Activated CD4-positive, alpha-beta T cell treated with anti-CD3 and anti-CD28 coated beads for 4 hours (primary cell): ENCODE data around the gene ADAMTS19.
"Not testable (repeated sequence)": the region's sequence is repeated elsewhere in the genome, so short reads cannot be mapped to it uniquely, and the experiment has no call there.

Experiments
- DNase-seq, 2 donors: peaks; one replicate each; pipeline ENCODE4 v3.0.0-alpha.2; 2020

ADAMTS19 gene

GRCh38 chr5:129474544-129474943 is 14.4 kb downstream of the ADAMTS19 start:
- no peak for DNase-seq

GRCh38 chr5:129476751-129477150 is 16.7 kb downstream of the ADAMTS19 start:
- no peak for DNase-seq

DNA sequence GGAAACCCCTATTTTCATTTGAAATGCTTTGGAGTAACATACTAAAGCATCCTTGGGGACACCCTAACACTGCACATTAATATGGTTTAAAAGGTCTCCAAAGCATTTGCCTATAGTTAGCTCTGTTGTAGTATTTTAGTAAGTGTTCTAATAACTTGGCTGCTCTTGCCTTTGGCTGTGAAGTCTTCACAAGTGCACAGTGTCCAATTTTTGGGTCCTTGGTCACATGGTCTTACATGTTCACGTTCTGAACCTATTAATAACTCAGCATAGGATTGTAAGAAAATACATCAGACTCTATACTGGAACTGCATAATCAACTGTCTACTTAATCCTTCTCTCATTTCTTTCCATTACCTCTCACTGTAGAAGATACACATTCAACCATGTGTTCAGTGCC is 17.4 kb downstream of the ADAMTS19 start:
- no peak for DNase-seq

DNA sequence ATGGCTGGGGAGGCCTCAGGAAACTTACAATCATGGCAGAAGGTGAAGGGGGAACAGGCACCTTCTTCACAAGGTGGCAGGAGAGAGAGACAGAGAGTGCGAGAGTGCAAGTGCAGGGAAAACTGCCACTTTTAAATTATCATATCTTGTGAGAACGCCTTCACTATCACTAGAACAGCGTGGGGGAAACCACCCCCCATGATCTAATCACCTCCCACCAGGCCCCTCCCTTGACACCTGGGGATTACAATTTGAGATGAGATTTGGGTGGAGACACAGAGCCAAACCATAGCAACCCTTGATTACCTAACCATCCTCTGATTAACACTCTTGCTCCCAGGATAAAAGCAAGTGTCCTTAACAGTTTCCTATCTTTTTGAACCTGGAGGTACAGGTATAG is 21.1 kb downstream of the ADAMTS19 start:
- DNase-seq: no peak

DNA sequence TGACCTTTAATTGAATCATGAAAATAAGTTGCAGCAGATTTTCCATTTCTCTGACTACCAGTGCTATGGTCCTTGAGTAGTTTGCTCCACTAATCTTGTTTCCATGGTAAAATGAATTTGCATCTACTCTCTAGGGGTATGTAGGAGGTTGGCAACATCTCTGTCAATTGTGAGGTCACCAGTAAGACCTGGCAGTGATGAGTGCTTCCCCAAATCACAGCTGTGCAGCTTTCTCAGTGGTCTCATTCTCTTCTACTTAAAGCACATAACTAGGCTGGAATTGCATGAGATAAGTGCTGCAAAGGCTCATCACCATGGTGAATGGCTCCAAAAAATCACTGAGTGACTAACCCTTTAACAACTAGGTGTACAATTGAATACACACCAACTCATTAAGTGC is 36.3 kb downstream of the ADAMTS19 start:
- no peak for DNase-seq

- no peak for DNase-seq
These were observed 36.9 kb downstream of the ADAMTS19 start for GRCh38 chr5:129496864-129497595.

GRCh38 chr5:129499208-129499852 is 39.2 kb downstream of the ADAMTS19 start:
- no peak for DNase-seq

GRCh38 chr5:129500101-129500500 is 40.0 kb downstream of the ADAMTS19 start:
- no peak for DNase-seq

DNA sequence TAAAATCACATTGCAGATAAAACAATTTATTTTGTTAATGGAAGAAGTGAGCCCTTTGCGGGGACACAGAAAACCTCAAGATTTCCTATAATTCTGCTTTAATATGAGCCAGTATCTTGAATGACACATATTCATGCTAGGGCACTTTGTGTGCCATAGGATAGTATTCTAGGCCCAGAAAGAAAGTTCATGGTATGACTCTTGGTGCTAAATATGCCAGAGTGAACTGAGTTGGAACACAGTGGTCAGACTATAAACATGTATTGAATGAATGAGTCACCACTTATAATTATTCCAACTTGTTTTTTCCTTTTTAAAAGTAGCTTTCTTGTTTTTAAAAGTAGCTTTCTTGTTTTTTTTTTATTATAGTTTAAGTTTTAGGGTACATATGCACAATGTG is 46.0 kb downstream of the ADAMTS19 start:
- DNase-seq: no peak

DNA sequence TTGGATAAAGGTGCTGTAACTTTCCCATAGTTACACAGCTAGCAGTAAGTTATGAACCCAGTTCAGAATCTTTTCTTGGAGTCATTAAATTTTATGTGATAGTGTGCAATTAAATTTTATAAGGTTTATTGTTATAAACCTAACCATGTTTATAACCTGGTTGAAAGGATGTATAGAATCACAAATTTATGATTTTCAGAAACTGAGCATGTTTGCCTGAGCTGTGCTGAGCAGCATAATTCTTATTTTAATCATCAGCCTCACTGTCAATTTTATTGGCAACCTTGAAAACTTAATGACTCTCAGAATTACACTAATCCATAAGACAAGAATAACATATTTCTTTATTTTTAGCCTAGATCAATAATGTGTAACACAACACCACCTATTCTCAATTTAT is 46.9 kb downstream of the ADAMTS19 start:
- no peak for DNase-seq

- no peak for DNase-seq
These were observed 47.4 kb downstream of the ADAMTS19 start for GRCh38 chr5:129507527-129507926.

GRCh38 chr5:129508606-129509005 is 48.5 kb downstream of the ADAMTS19 start:
- DNase-seq: no peak

- no peak for DNase-seq
These were observed 49.4 kb downstream of the ADAMTS19 start for GRCh38 chr5:129509363-129509975.

DNA sequence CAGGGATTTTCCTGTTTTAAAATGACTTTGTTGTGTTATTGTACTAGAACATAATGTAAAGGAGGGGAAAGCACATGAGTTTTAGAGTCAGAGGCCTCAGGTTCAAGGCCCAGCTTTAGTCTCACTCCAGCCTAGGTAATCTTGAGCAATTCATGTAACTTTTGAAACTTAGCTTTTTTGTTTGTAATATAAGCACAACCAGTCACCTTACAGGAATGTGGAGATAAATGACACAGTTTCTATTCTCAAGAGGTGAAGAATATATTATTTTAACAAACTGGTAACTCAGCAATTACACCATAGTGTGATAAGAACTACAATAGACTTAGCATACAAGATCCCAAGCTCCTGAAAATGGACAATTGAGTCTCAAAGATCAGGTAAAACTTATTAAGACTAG is 51.2 kb downstream of the ADAMTS19 start:
- DNase-seq: no peak

DNA sequence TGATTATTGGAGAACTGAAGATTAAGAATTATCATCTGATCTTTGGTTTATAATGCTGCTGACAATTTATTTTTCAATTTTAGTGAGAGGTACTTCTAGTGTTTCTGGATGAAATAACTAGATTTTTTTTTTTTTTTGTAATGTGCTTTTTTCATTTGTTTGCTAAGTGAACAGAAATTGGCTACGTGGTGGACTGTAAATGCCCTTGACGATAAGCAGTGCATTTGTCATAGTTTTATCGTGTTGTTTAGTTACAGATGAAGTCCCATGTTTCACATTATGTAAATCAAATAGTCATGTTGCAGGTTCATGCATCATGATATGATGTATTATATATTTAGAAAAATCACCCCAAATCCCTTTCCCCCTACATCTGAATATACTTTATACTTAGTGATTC is 81.0 kb downstream of the ADAMTS19 start:
- DNase-seq: no peak

DNA sequence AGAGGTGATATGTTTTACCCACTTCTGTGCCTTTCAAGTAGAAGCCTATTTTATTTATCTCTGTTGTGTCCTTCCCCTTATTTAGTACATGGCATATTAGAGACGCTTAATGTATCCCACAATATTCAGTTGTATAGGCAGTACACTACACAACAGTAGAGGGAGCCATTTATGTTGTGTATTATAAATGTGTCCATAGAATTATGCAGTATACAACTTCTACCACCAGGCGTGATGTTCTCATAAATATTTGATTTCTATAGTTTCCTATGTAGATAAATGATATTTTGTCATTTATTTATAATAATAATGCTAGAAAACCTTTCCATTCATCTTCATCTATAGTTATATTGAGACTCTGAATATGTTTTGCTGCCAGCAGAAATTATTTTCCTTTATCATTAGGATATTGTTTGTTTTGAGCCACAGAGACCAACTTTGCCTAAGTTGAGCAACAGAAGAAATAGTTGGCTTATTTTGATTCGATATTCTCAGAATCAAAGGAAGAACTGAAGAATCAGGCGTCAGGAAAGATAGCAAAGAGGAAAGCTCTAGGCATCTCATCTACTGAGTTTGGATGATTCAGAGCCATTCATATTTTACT is 81.7 kb downstream of the ADAMTS19 start:
- no peak for DNase-seq

DNA sequence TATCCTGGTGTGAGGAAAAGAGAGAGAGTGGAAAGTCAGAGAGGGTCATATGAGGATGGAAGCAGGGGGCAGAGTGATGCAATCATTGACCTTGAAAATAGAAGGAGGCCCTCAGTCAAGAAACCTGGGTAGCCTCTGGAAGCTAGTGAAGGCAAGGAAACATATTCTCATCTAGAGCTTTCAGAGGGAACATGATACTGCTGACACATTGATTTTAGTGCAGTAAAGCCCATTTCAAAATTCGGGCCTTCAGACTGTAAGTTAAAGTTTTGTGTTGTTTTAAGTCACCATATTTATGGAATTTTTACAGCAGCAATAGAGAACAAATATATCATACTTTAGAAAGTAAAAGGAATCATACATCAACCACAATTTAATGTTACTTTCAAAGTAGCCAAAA is 87.0 kb downstream of the ADAMTS19 start:
- no peak for DNase-seq

- DNase-seq: no peak
These were observed 94.2 kb downstream of the ADAMTS19 start for GRCh38 chr5:129554134-129554904.

DNA sequence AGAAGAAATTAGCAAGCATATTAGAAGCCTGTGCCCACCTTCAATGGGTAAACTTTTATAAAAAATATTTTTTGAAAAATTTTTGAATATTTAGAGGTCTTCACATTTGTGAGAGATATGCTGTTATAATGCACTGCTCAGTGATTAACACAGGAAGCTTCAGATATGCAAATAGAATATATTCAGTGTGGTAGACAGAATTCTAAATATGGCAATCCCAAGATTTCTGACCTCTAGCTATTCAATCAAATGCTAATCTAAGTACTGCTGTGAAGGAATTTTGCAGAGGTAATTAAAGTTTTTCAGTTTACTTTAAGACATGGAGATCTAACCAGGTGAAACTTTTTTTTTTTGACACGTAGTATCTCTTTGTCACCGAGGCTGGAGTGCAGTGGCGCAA is 103.5 kb downstream of the ADAMTS19 start:
- no peak for DNase-seq

DNA sequence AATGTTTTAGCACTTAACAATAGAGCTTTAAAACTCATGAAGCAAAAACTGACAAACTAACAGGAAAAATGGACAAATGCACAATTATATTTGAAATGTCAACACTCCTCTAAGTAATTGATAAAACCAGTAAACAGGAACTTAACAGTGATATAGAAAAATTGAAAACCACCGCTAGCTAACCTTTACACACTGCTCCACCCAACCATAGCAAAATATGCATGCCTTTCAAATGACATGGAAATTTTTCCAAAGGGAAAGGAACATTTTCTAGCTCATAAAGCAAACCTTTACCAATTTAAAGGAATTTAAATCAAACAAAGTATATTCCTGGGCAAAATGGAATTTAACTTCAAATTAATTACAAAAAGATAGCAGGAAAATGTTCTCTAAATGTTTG is 109.2 kb downstream of the ADAMTS19 start:
- no peak for DNase-seq

- DNase-seq: no peak
These were observed 112.0 kb downstream of the ADAMTS19 start for GRCh38 chr5:129572060-129572459.

DNA sequence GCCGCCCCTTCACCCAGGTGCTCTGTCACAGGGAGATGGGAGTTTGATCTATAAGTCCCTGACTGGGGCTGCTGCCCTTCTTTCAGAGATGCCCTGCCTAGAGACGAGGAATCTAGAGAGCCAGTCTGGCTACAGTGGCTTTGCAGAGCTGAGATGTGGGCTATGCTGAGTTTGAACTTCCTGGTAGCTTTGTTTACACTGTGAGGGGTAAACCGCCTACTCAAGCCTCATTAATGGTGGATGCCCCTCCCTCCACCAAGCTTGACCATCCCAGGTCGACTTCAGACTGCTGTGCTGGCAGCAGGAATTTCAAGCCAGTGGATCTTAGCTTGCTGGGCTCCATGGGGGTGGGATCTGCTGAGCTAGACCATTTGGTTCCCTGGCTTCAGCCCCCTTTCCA is 124.4 kb downstream of the ADAMTS19 start:
- not testable (repeated sequence) for DNase-seq

- no peak for DNase-seq
These were observed 131.5 kb downstream of the ADAMTS19 start for GRCh38 chr5:129591508-129592160.
